Hindlimb muscle (tissue), 1 donor: Measurements from ENCODE around the gene TULP4. TPM values are rescaled to one million over a fixed set of nuclear protein-coding genes. Genes with fewer than 3 reads are reported as not detected.
A peak's percentile ranks its signal among the peaks of the same experiment; 100 is the strongest.
"Not testable (repeated sequence)": the region's sequence is repeated elsewhere in the genome, so short reads cannot be mapped to it uniquely, and the experiment has no call there.

Experiments
- DNase-seq: peaks from one replicate; pipeline ENCODE4 v3.0.0-alpha.2; 2013
- polyA plus RNA-seq: library from polyadenylated mRNA; unstranded; fragments of 120-200 nt; gene quantifications from one replicate; pipeline ENCODE4 v1.2.1, GENCODE V29; 2013; ENCODE audit not compliant: insufficient read length

TULP4 gene
- polyA plus RNA-seq, 1 donor: 21.4 TPM

- DNase-seq: no peak
Measured at GRCh38 chr6:158361961-158362669, 49.9 kb downstream of the TULP4 start.

- DNase-seq: no peak
Measured at GRCh38 chr6:158366363-158366762, 54.1 kb downstream of the TULP4 start.

GRCh38 chr6:158367816-158368215 is 55.6 kb downstream of the TULP4 start:
- no peak for DNase-seq

- no peak for DNase-seq
Measured at GRCh38 chr6:158369241-158369640, 57.0 kb downstream of the TULP4 start.

- DNase-seq: no peak
Measured at GRCh38 chr6:158370805-158371204, 58.5 kb downstream of the TULP4 start.

GRCh38 chr6:158371261-158371660 is 59.0 kb downstream of the TULP4 start:
- no peak for DNase-seq

GRCh38 chr6:158372574-158372973 is 60.3 kb downstream of the TULP4 start:
- DNase-seq: no peak

- DNase-seq: no peak
Measured at GRCh38 chr6:158373214-158373613, 60.9 kb downstream of the TULP4 start.

- no peak for DNase-seq
Measured at GRCh38 chr6:158374020-158374419, 61.8 kb downstream of the TULP4 start.

GRCh38 chr6:158376631-158377081 is 64.4 kb downstream of the TULP4 start:
- DNase-seq: peak; percentile 35

GRCh38 chr6:158377860-158378259 is 65.6 kb downstream of the TULP4 start:
- no peak for DNase-seq

GRCh38 chr6:158379336-158379735 is 67.1 kb downstream of the TULP4 start:
- DNase-seq: no peak

GRCh38 chr6:158381214-158381613 is 68.9 kb downstream of the TULP4 start:
- DNase-seq: no peak

- DNase-seq: no peak
Measured at GRCh38 chr6:158382491-158382890, 70.2 kb downstream of the TULP4 start.

GRCh38 chr6:158383057-158383456 is 70.8 kb downstream of the TULP4 start:
- no peak for DNase-seq

GRCh38 chr6:158383542-158383941 is 71.3 kb downstream of the TULP4 start:
- DNase-seq: no peak

- no peak for DNase-seq
Measured at GRCh38 chr6:158384671-158385110, 72.4 kb downstream of the TULP4 start.

GRCh38 chr6:158387036-158387435 is 74.8 kb downstream of the TULP4 start:
- DNase-seq: no peak

- DNase-seq: no peak
Measured at GRCh38 chr6:158387578-158387977, 75.3 kb downstream of the TULP4 start.

- DNase-seq: no peak
Measured at GRCh38 chr6:158388727-158389126, 76.5 kb downstream of the TULP4 start.

GRCh38 chr6:158389193-158389919 is 77.1 kb downstream of the TULP4 start:
- no peak for DNase-seq

- no peak for DNase-seq
Measured at GRCh38 chr6:158391276-158391675, 79.0 kb downstream of the TULP4 start.

- DNase-seq: not testable (repeated sequence)
Measured at GRCh38 chr6:158391977-158392376, 79.7 kb downstream of the TULP4 start.

GRCh38 chr6:158396136-158396535 is 83.9 kb downstream of the TULP4 start:
- no peak for DNase-seq
